22Rv1 (cell line): Measurements from ENCODE around the gene MICU1.

ENCODE experiments used
- CTCF ChIP-seq: fragments of 450-650 bp; IDR thresholded peaks from 2 replicates; pipeline ENCODE4 v1.5.1; 2017; ENCODE audit warnings: mild to moderate bottlenecking
- ZFX ChIP-seq: fragments of 450-650 bp; IDR thresholded peaks from 2 replicates; pipeline ENCODE4 v1.6.1; 2017; ENCODE audit warnings: antibody characterized with exemption, borderline replicate concordance

- no peak for TF ChIP-seq CTCF
- no peak for TF ChIP-seq ZFX
Measured at GRCh38 chr10:72653383-72654096, 27.7 kb upstream of the MICU1 start.
